ENCODE measurements around the gene ARHGEF10L. TPM values are rescaled to one million over a fixed set of nuclear protein-coding genes. Genes with fewer than 3 reads are reported as not detected.

Gene ARHGEF10L
- total RNA-seq, 2 experiments from 2014 or later, result not detected

GRCh38 chr1:17687145-17687544, 147.6 kb downstream of the ARHGEF10L start:
- H3K27me3 Mint-ChIP-seq, result peaks cover 4% of the 10 kb centered on the region
- no peak for DNase-seq
- intact Hi-C loops (cut with micrococcal nuclease), result no loop called here
- ATAC-seq, result no peak
- H3K9me3 Mint-ChIP-seq, result peaks cover 2% of the 10 kb centered on the region
- ChIA-PET POLR2A (interaction anchor here (0.6 kb wide), 1 partner anchor 248 kb away, joined by 3 read pairs; no protein-coding TSS in a partner anchor), CTCF (interaction anchor here (2.4 kb wide), 1 partner anchor 26 kb away, joined by 6 read pairs; no protein-coding TSS in a partner anchor)
- no peak for TF ChIP-seq CTCF (IDR thresholded peaks at IDR 0.05)
- no peaks in the 10 kb centered on the region for H3K36me3 Mint-ChIP-seq (ENCODE audit: low read depth)
- H3K4me3 Mint-ChIP-seq, result no peak overlapping the region
- H3K27ac Mint-ChIP-seq, result no peak overlapping the region
- H3K4me1 Mint-ChIP-seq (ENCODE audit: low read depth), result no peaks in the 10 kb centered on the region

- POLR2A ChIA-PET, result interaction anchor here (0.8 kb wide), 1 partner anchor 76 kb away, joined by 3 read pairs; no protein-coding TSS in a partner anchor
- H3K27ac Mint-ChIP-seq, result no peak overlapping the region
- H3K4me1 Mint-ChIP-seq (ENCODE audit: low read depth), result no peaks in the 10 kb centered on the region
- intact Hi-C loops (cut with micrococcal nuclease), result no loop called here
- CTCF ChIA-PET, result interaction anchor here (2.4 kb wide), 1 partner anchor 27 kb away, joined by 6 read pairs; no protein-coding TSS in a partner anchor
- no peak for DNase-seq
- peaks cover 2% of the 10 kb centered on the region for H3K9me3 Mint-ChIP-seq
- no peak for TF ChIP-seq CTCF (IDR thresholded peaks at IDR 0.05)
- no peak overlapping the region for H3K4me3 Mint-ChIP-seq
- H3K36me3 Mint-ChIP-seq (ENCODE audit: low read depth), result no peaks in the 10 kb centered on the region
- no peak for ATAC-seq
- peaks cover 5% of the 10 kb centered on the region for H3K27me3 Mint-ChIP-seq
Observed at GRCh38 chr1:17688217-17688810, 148.8 kb downstream of the ARHGEF10L start.

- H3K4me3 Mint-ChIP-seq, result no peak overlapping the region
- H3K9me3 Mint-ChIP-seq, result peaks cover 2% of the 10 kb centered on the region
- ATAC-seq, result no peak
- DNase-seq, result no peak
- no peak for TF ChIP-seq CTCF (IDR thresholded peaks at IDR 0.05)
- intact Hi-C loops (cut with micrococcal nuclease), result no loop called here
- ChIA-PET CTCF (no interaction called here), POLR2A (interaction anchor here (0.8 kb wide), 1 partner anchor 76 kb away, joined by 3 read pairs; no protein-coding TSS in a partner anchor)
- peaks cover 5% of the 10 kb centered on the region for H3K27me3 Mint-ChIP-seq
- no peaks in the 10 kb centered on the region for H3K4me1 Mint-ChIP-seq (ENCODE audit: low read depth)
- H3K27ac Mint-ChIP-seq, result no peak overlapping the region
- H3K36me3 Mint-ChIP-seq (ENCODE audit: low read depth), result no peaks in the 10 kb centered on the region
Observed at GRCh38 chr1:17689011-17689410, 149.5 kb downstream of the ARHGEF10L start.

GRCh38 chr1:17690906-17691634, 151.6 kb downstream of the ARHGEF10L start:
- no peak for DNase-seq
- intact Hi-C loops (cut with micrococcal nuclease), result no loop called here
- peaks cover 2% of the 10 kb centered on the region for H3K27me3 Mint-ChIP-seq
- H3K36me3 Mint-ChIP-seq (ENCODE audit: low read depth), result no peaks in the 10 kb centered on the region
- no peak overlapping the region for H3K27ac Mint-ChIP-seq
- H3K4me1 Mint-ChIP-seq (ENCODE audit: low read depth), result no peaks in the 10 kb centered on the region
- no peak for TF ChIP-seq CTCF (IDR thresholded peaks at IDR 0.05)
- H3K9me3 Mint-ChIP-seq, result peaks cover 2% of the 10 kb centered on the region
- ChIA-PET CTCF (no interaction called here), POLR2A (no interaction called here)
- ATAC-seq, result no peak
- H3K4me3 Mint-ChIP-seq, result no peak overlapping the region

- ATAC-seq (no peak), DNase-seq (no peak)
- H3K27ac Mint-ChIP-seq, result no peak overlapping the region
- CTCF ChIA-PET, result no interaction called here
- intact Hi-C loops (cut with micrococcal nuclease), result no loop called here
- H3K4me3 Mint-ChIP-seq, result no peak overlapping the region
- H3K36me3 Mint-ChIP-seq (ENCODE audit: low read depth), result no peaks in the 10 kb centered on the region
- H3K9me3 Mint-ChIP-seq, result peaks cover 2% of the 10 kb centered on the region
- peaks cover 2% of the 10 kb centered on the region for H3K27me3 Mint-ChIP-seq
- H3K4me1 Mint-ChIP-seq (ENCODE audit: low read depth), result no peaks in the 10 kb centered on the region
- no peak for TF ChIP-seq CTCF (IDR thresholded peaks at IDR 0.05)
- POLR2A ChIA-PET, result no interaction called here
Observed at GRCh38 chr1:17692645-17693044, 153.1 kb downstream of the ARHGEF10L start.

Data from activated CD8-positive, alpha-beta T cell treated with anti-CD3 and anti-CD28 coated beads for 36 hours (primary cell).